Erythroblast (primary cell): ENCODE measurements around the gene GUK1.

Source experiments
- GATA1 ChIP-seq: IDR thresholded peaks from 2 replicates; pipeline ENCODE4 v1.6.1; 2011; ENCODE audit warnings: low read depth, mild to moderate bottlenecking, control low read depth, low read length, moderate library complexity
- POLR2A ChIP-seq: IDR thresholded peaks from 2 replicates; pipeline ENCODE4 v1.6.1; 2011; ENCODE audit warnings: mild to moderate bottlenecking, low read length

GRCh38 chr1:228107636-228108035 lies 32.4 kb upstream of the GUK1 start:
- no peak for TF ChIP-seq POLR2A
- no peak for TF ChIP-seq GATA1
